IMR-90 (cell line): ENCODE results near the gene KIF22. TPM values are rescaled to one million over a fixed set of nuclear protein-coding genes. Genes with fewer than 3 reads are reported as not detected.

Experiments
- ATAC-seq: fragments of 200-7000 bp; cut with Tn5 transposase; 2 replicates; pipeline ENCODE4 v1.9.1; 2020; ENCODE audit warnings: low read depth, mild to moderate bottlenecking, moderate library complexity
- BruUV-seq: library from RNA; stranded (reverse); fragments of 400-500 nt; replicated peaks from 2 replicates; lab custom pipeline; 2021; lab: Mats Ljungman, UMichigan
- CTCF ChIA-PET: fragments of 300-600 bp; formaldehyde crosslinking; extraction: SDS; loops from one replicate; lab custom pipeline; 2021; ENCODE audit warnings: antibody characterized with exemption; lab: Yijun Ruan, JAX
- POLR2A ChIA-PET: fragments of 300-600 bp; sonication (Branson Sonifier 250); formaldehyde crosslinking; loops from one replicate; lab custom pipeline; 2022; ENCODE audit warnings: antibody characterized with exemption; ENCODE audit not compliant: unreplicated experiment; lab: Charles Lee
- DNase-seq: peaks from one replicate; pipeline ENCODE4 v3.0.0; 2013
- H2AFZ ChIP-seq: replicated peaks from 2 replicates; pipeline ENCODE3; 2013; ENCODE audit warnings: low read length, mild to moderate bottlenecking; ENCODE audit not compliant: poor library complexity
- H2AK5ac ChIP-seq: 2 replicates; pipeline ENCODE4 v1.6.1; 2013; ENCODE audit warnings: low read depth, low read length, inconsistent platforms
- H2AK9ac ChIP-seq: replicated peaks from 2 replicates; pipeline ENCODE3; 2013; ENCODE audit warnings: mild to moderate bottlenecking, low read depth, low read length, moderate library complexity; ENCODE audit not compliant: poor library complexity
- H2BK120ac ChIP-seq: 2 replicates; pipeline ENCODE4 v1.6.1; 2013; ENCODE audit warnings: low read depth, low read length, inconsistent platforms
- H2BK15ac ChIP-seq: 3 replicates; pipeline ENCODE4 v1.6.1; 2013; ENCODE audit warnings: low read depth, low read length, inconsistent platforms
- H2BK20ac ChIP-seq: 2 replicates; pipeline ENCODE4 v1.6.1; 2013; ENCODE audit warnings: low read depth, mild to moderate bottlenecking, inconsistent platforms, low read length, moderate library complexity
- H2BK5ac ChIP-seq: 2 replicates; pipeline ENCODE4 v1.6.1; 2013; ENCODE audit warnings: mild to moderate bottlenecking, low read depth, low read length, inconsistent platforms; ENCODE audit not compliant: poor library complexity, severe bottlenecking
- H3K14ac ChIP-seq: replicated peaks from 2 replicates; pipeline ENCODE4 v1.6.1; 2013; ENCODE audit warnings: low read depth, low read length, inconsistent platforms
- H3K18ac ChIP-seq: 2 replicates; pipeline ENCODE4 v1.6.1; 2013; ENCODE audit warnings: low read depth, low read length, control low read depth
- H3K23ac ChIP-seq: 2 replicates; pipeline ENCODE4 v1.6.1; 2013; ENCODE audit warnings: low read depth, low read length, inconsistent platforms
- H3K27ac ChIP-seq: 2 replicates; pipeline ENCODE4 v1.5.1; 2013; ENCODE audit warnings: mild to moderate bottlenecking, control low read depth, low read length; ENCODE audit not compliant: insufficient read depth
- H3K27me3 ChIP-seq: 2 replicates; pipeline ENCODE4 v1.6.1; 2013; ENCODE audit warnings: low read length; ENCODE audit not compliant: control insufficient read depth, insufficient read depth
- H3K36me3 ChIP-seq: 2 replicates; pipeline ENCODE4 v1.6.1; 2013; ENCODE audit warnings: low read length, mixed read lengths; ENCODE audit not compliant: control insufficient read depth, insufficient read depth
- H3K4ac ChIP-seq: 2 replicates; pipeline ENCODE4 v1.6.1; 2013; ENCODE audit warnings: low read depth, low read length, inconsistent platforms
- H3K4me1 ChIP-seq: 2 replicates; pipeline ENCODE4 v1.6.1; 2013; ENCODE audit warnings: low read length, mixed read lengths; ENCODE audit not compliant: control insufficient read depth, insufficient read depth
- H3K4me2 ChIP-seq: 2 replicates; pipeline ENCODE4 v1.6.1; 2013; ENCODE audit warnings: low read depth, mild to moderate bottlenecking, control low read depth, low read length, moderate library complexity
- H3K4me3 ChIP-seq: 2 replicates; pipeline ENCODE4 v1.5.1; 2013; ENCODE audit warnings: low read depth, mild to moderate bottlenecking, control low read depth, low read length, moderate library complexity; ENCODE audit not compliant: insufficient read depth
- H3K56ac ChIP-seq: 2 replicates; pipeline ENCODE4 v1.6.1; 2013; ENCODE audit warnings: low read length, inconsistent platforms; ENCODE audit not compliant: insufficient read depth; ENCODE audit errors: extremely low read depth
- H3K79me1 ChIP-seq, 2 experiments: 2 replicates each; pipeline ENCODE4 v1.6.1; 2013; ENCODE audit warnings: low read length in 2 of 2, inconsistent platforms in 1 of 2, low read depth in 1 of 2
- H3K9ac ChIP-seq: 2 replicates; pipeline ENCODE4 v1.6.1; 2013; ENCODE audit warnings: low read depth, low read length, control low read depth
- H3K9me1 ChIP-seq: 2 replicates; pipeline ENCODE4 v1.6.1; 2013; ENCODE audit warnings: low read length, inconsistent platforms; ENCODE audit not compliant: insufficient read depth
- H3K9me3 ChIP-seq: 2 replicates; pipeline ENCODE4 v1.6.1; 2013; ENCODE audit warnings: low read length; ENCODE audit not compliant: control insufficient read depth, insufficient read depth
- H4K20me1 ChIP-seq: 2 replicates; pipeline ENCODE4 v1.6.1; 2013; ENCODE audit warnings: low read length, inconsistent platforms; ENCODE audit not compliant: insufficient read depth
- H4K5ac ChIP-seq: 2 replicates; pipeline ENCODE4 v1.6.1; 2013; ENCODE audit warnings: mild to moderate bottlenecking, low read depth, low read length, control low read depth
- H4K8ac ChIP-seq, 2 experiments: 2 replicates each; pipeline ENCODE4 v1.6.1; 2013; ENCODE audit warnings: low read depth in 2 of 2, low read length in 2 of 2, control low read depth in 1 of 2, inconsistent platforms in 1 of 2
- H4K91ac ChIP-seq: 2 replicates; pipeline ENCODE4 v1.6.1; 2013; ENCODE audit warnings: low read depth, low read length, inconsistent platforms; ENCODE audit not compliant: insufficient read depth
- BHLHE40 ChIP-seq: fragments of 150-350 bp; IDR thresholded peaks from 2 replicates; pipeline ENCODE4 v1.6.1; 2016; ENCODE audit warnings: mild to moderate bottlenecking, low read depth, low read length
- CEBPB ChIP-seq: IDR thresholded peaks from 2 replicates; pipeline ENCODE4 v1.6.1; 2012; ENCODE audit warnings: low read depth, low read length, improper control_type of control experiment
- CHD1 ChIP-seq: IDR thresholded peaks from 2 replicates; pipeline ENCODE4 v1.6.1; 2012; ENCODE audit warnings: low read depth, low read length, improper control_type of control experiment
- CTCF ChIP-seq: conservative IDR thresholded peaks from 2 replicates; pipeline ENCODE4 v1.5.1; 2012; ENCODE audit warnings: mild to moderate bottlenecking, low read depth, low read length, improper control_type of control experiment
- ELK1 ChIP-seq: fragments of 150-350 bp; IDR thresholded peaks from 2 replicates; pipeline ENCODE4 v1.6.1; 2016; ENCODE audit warnings: low read depth, mild to moderate bottlenecking, low read length, moderate library complexity, borderline replicate concordance
- FOS ChIP-seq: fragments of 150-350 bp; IDR thresholded peaks from 2 replicates; pipeline ENCODE4 v1.6.1; 2016; ENCODE audit warnings: low read depth, low read length
- MAFK ChIP-seq: IDR thresholded peaks from 2 replicates; pipeline ENCODE4 v1.6.1; 2012; ENCODE audit warnings: low read depth, low read length, improper control_type of control experiment
- MAZ ChIP-seq: IDR thresholded peaks from 2 replicates; pipeline ENCODE4 v1.6.1; 2012; ENCODE audit warnings: low read depth, mild to moderate bottlenecking, low read length, improper control_type of control experiment, moderate library complexity, borderline replicate concordance
- MXI1 ChIP-seq: IDR thresholded peaks from 2 replicates; pipeline ENCODE4 v1.6.1; 2012; ENCODE audit warnings: low read depth, mild to moderate bottlenecking, low read length, moderate library complexity, borderline replicate concordance
- NFE2L2 ChIP-seq: fragments of 150-350 bp; IDR thresholded peaks from 2 replicates; pipeline ENCODE4 v1.6.1; 2016; ENCODE audit warnings: low read depth, mild to moderate bottlenecking, low read length
- POLR2A ChIP-seq: IDR thresholded peaks from 2 replicates; pipeline ENCODE4 v1.6.1; 2012; ENCODE audit warnings: mild to moderate bottlenecking, low read depth, low read length
- RCOR1 ChIP-seq: IDR thresholded peaks from 2 replicates; pipeline ENCODE4 v1.6.1; 2012; ENCODE audit warnings: mild to moderate bottlenecking, low read length, improper control_type of control experiment; ENCODE audit not compliant: insufficient replicate concordance
- USF2 ChIP-seq: fragments of 150-350 bp; IDR thresholded peaks from 2 replicates; pipeline ENCODE4 v1.6.1; 2017; ENCODE audit warnings: mild to moderate bottlenecking, antibody characterized with exemption, low read length, low read depth
- WGBS, 2 experiments: methylation state at CpG; one replicate each; pipeline versions ENCODE4 v1.1.5 to v1.1.7; 2013; ENCODE audit warnings: missing lambda C conversion rate in 2 of 2; ENCODE audit not compliant: insufficient read length in 1 of 2; ENCODE audit errors: extremely low coverage in 2 of 2; 5-methylcytosine and 5-hydroxymethylcytosine counted together
- dilution Hi-C: fragments of 300-500 bp; cut with HindIII; formaldehyde crosslinking; loops from one replicate; pipeline ENCODE4 v1.14.3; 2018; ENCODE audit warnings: low sequenced_read_pairs; ENCODE audit not compliant: unreplicated experiment
- in situ Hi-C: fragments of 300-500 bp; cut with MboI; formaldehyde crosslinking; loops from 3 replicates; pipeline ENCODE4 v1.14.3; 2019; ENCODE audit warnings: low sequenced_read_pairs, inconsistent platforms, mixed read lengths
- intact Hi-C: fragments of 100-400 bp; cut with micrococcal nuclease; formaldehyde crosslinking; loops from 2 replicates; pipeline ENCODE4 v1.10.0; 2022
- polyA plus RNA-seq, 3 experiments: library from polyadenylated mRNA; depleted of rRNA; stranded (reverse); fragments of >200 nt; gene quantifications; 2 replicates each; pipeline ENCODE4 v1.2.3, GENCODE V29; 2012; ENCODE audit warnings: low replicate concordance in 1 of 3
- total RNA-seq: library from RNA; depleted of rRNA; stranded (reverse); fragments of >200 nt; gene quantifications from 2 replicates; pipeline ENCODE4 v1.2.3, GENCODE V29; 2012

KIF22 gene
- total and polyA plus RNA-seq, 2 of the 4 experiments (the other 2 are of a cell fraction) = 43.0 to 65.1 TPM

- Histone ChIP-seq H4K20me1 (peaks cover 29% of the 10 kb centered on the region), H3K4me1 (peaks cover 35% of the 10 kb centered on the region), H3K9me1 (peaks cover 32% of the 10 kb centered on the region), H3K23ac (peak overlapping the region; percentile 100), H3K27me3 (no peaks in the 10 kb centered on the region), H2AK9ac (peak overlapping the region; percentile 98), H3K27ac (peak overlapping the region; percentile 95), H2BK20ac (peak overlapping the region; percentile 99), H2AK5ac (peak overlapping the region; percentile 100), H3K36me3 (peaks cover 2% of the 10 kb centered on the region; the same call in 1 of the 2 replicates), H2AFZ (peak overlapping the region; percentile 84), H3K79me1 (peaks cover 31 to 79% of the 10 kb centered on the region in 2 experiments), H3K56ac (peak overlapping the region; percentile 88), H3K4ac (peak overlapping the region; percentile 100), H3K14ac (peak overlapping the region; percentile 96), H4K8ac (peak overlapping the region; percentile 42 to 95), H3K18ac (peak overlapping the region; percentile 93), H2BK15ac (peak overlapping the region; percentile 92; the same call in 2 of the 3 replicates), H3K4me3 (no peak overlapping the region; the same call in 1 of the 2 replicates), H3K9me3 (no peaks in the 10 kb centered on the region), H3K4me2 (peak overlapping the region; percentile 77), H4K91ac (peak overlapping the region; percentile 97), H3K9ac (peak overlapping the region; percentile 28), H2BK120ac (peak overlapping the region; percentile 98), H2BK5ac (peak overlapping the region; percentile 98), H4K5ac (peak overlapping the region; percentile 93)
- peak; percentile 64 for ATAC-seq
- no TSS peak for BruUV-seq
- in situ Hi-C loops = no loop called here
- no peak for TF ChIP-seq BHLHE40
- TF ChIP-seq CEBPB = no peak
- no peak for TF ChIP-seq CTCF
- TF ChIP-seq USF2 = peak; percentile 28; the same call in 1 of the 2 replicates
- TF ChIP-seq MAZ = peak; percentile 72
- no peak for TF ChIP-seq ELK1
- TF ChIP-seq FOS = peak; percentile 94
- TF ChIP-seq RCOR1 = peak; percentile 38
- TF ChIP-seq POLR2A = no peak
- no peak for TF ChIP-seq CHD1
- peak; percentile 89 for TF ChIP-seq NFE2L2
- no peak for TF ChIP-seq MXI1
- TF ChIP-seq MAFK = peak; percentile 25; the same call in 1 of the 2 replicates
- WGBS, 2 experiments = 34% methylated on average over 5 of the region's 10 CpGs; no CpG with 5 or more reads in 1 of the 2 experiments
- POLR2A ChIA-PET = interaction anchor here (0.6 kb wide), 1 partner anchor 1002 kb away, joined by 6 read pairs; the partner anchor contains the start of gene ATXN2L
- CTCF ChIA-PET = interaction anchor here (3.1 kb wide), 1 partner anchor 23 kb away, joined by 10 read pairs; no protein-coding TSS in a partner anchor
- intact Hi-C loops = no loop called here
- dilution Hi-C loops = no loop called here
- DNase-seq = peak; percentile 90
Measured at GRCh38 chr16:29825145-29826044, 34.8 kb downstream of the KIF22 start.
